Endothelial cell of umbilical vein (primary cell): ENCODE results near the gene SDK2. TPM values are rescaled to one million over a fixed set of nuclear protein-coding genes. Genes with fewer than 3 reads are reported as not detected.

ENCODE experiments used
- BruUV-seq: library from RNA; stranded (reverse); fragments of 400-500 nt; replicated peaks from 2 replicates; lab custom pipeline; 2021; lab: Mats Ljungman, UMichigan
- CTCF ChIA-PET: fragments of 300-600, 350-600 bp; sonication (Branson Sonifier 250); formaldehyde crosslinking; loops from one replicate; lab custom pipeline; 2021; ENCODE audit warnings: antibody characterized with exemption, inconsistent platforms; lab: Charles Lee
- POLR2A ChIA-PET: fragments of 300-600, 350-600 bp; sonication (Branson Sonifier 250); formaldehyde crosslinking; loops from one replicate; lab custom pipeline; 2021; ENCODE audit warnings: antibody characterized with exemption, inconsistent platforms; lab: Charles Lee
- DNase-seq: peaks from one replicate; pipeline ENCODE4 v3.0.0-alpha.2; 2011; ENCODE audit warnings: low read depth, low spot score
- FAIRE-seq: peaks from 2 replicates; lab custom pipeline; 2011; peaks lifted over from hg19 to GRCh38; lab: Jason Lieb, UNC
- H2AFZ ChIP-seq: 2 replicates; pipeline ENCODE4 v1.6.0; 2012; ENCODE audit warnings: low read depth, low read length, control low read depth, inconsistent platforms
- H3K27ac ChIP-seq: 2 replicates; pipeline ENCODE4 v1.5.1; 2011; ENCODE audit warnings: low read depth, mild to moderate bottlenecking, control low read depth, low read length, moderate library complexity; ENCODE audit not compliant: insufficient read depth
- H3K27me3 ChIP-seq, 2 experiments: 2 replicates each; pipeline versions ENCODE4 v1.6.0 to v1.6.1; 2011; ENCODE audit warnings: low read length in 2 of 2, mixed read lengths in 1 of 2; ENCODE audit not compliant: control insufficient read depth in 2 of 2, insufficient read depth in 2 of 2
- H3K36me3 ChIP-seq, 2 experiments: 2 replicates in 1 of 2; 3 replicates in 1 of 2; pipeline ENCODE4 v1.5.1; 2011; ENCODE audit warnings: low read length in 2 of 2, mild to moderate bottlenecking in 1 of 2, moderate library complexity in 1 of 2; ENCODE audit not compliant: control insufficient read depth in 2 of 2, insufficient read depth in 2 of 2; ENCODE audit errors: extremely low read depth in 1 of 2
- H3K4me1 ChIP-seq: 3 replicates; pipeline ENCODE4 v1.5.1; 2011; ENCODE audit warnings: mild to moderate bottlenecking, low read length; ENCODE audit not compliant: control insufficient read depth, insufficient read depth; ENCODE audit errors: extremely low read depth
- H3K4me2 ChIP-seq: 2 replicates; pipeline ENCODE4 v1.6.1; 2011; ENCODE audit warnings: low read length, control low read depth, mixed read lengths; ENCODE audit not compliant: insufficient read depth
- H3K4me3 ChIP-seq, 3 experiments: fragments of 200-600 bp in 1 of 3; sonication (generic), shearing (Covaris generic) in 1 of 3; replicated peaks in 1 of 3; 2 replicates each; pipeline ENCODE4 v1.5.1; 2011 to 2016; ENCODE audit warnings: control low read depth in 3 of 3, low read length in 3 of 3, mild to moderate bottlenecking in 2 of 3, inconsistent platforms in 1 of 3, low read depth in 1 of 3, moderate library complexity in 1 of 3; ENCODE audit not compliant: insufficient read depth in 1 of 3
- H3K79me2 ChIP-seq: 2 replicates; pipeline ENCODE4 v1.6.0; 2012; ENCODE audit warnings: low read length, inconsistent platforms; ENCODE audit not compliant: control insufficient read depth, insufficient read depth
- H3K9ac ChIP-seq: replicated peaks from 2 replicates; pipeline ENCODE3; 2011; ENCODE audit warnings: low read length, control low read depth; ENCODE audit not compliant: insufficient read depth; ENCODE audit errors: extremely low read depth
- H3K9me1 ChIP-seq: replicated peaks from 3 replicates; pipeline ENCODE4 v1.6.0; 2011; ENCODE audit warnings: mild to moderate bottlenecking, low read length; ENCODE audit not compliant: control insufficient read depth, insufficient read depth; ENCODE audit errors: extremely low read depth
- H3K9me3 ChIP-seq: replicated peaks from 2 replicates; pipeline ENCODE4 v1.5.1; 2012; ENCODE audit warnings: low read length, inconsistent platforms; ENCODE audit not compliant: control insufficient read depth, insufficient read depth
- H4K20me1 ChIP-seq: replicated peaks from 2 replicates; pipeline ENCODE3; 2011; ENCODE audit warnings: mild to moderate bottlenecking, low read length; ENCODE audit not compliant: control insufficient read depth, insufficient read depth; ENCODE audit errors: extremely low read depth
- EZH2 ChIP-seq: IDR thresholded peaks from 2 replicates; pipeline ENCODE4 v1.6.1; 2012; ENCODE audit warnings: borderline replicate concordance, low read depth, mild to moderate bottlenecking, moderate library complexity, low read length, inconsistent platforms; ENCODE audit not compliant: severe bottlenecking
- FOS ChIP-seq: IDR thresholded peaks from 2 replicates; pipeline ENCODE4 v1.6.1; 2011; ENCODE audit warnings: mild to moderate bottlenecking, low read length, moderate library complexity, borderline replicate concordance; ENCODE audit not compliant: insufficient read depth
- GATA2 ChIP-seq: IDR thresholded peaks from 2 replicates; pipeline ENCODE4 v1.7.0; 2011; ENCODE audit warnings: low read depth, mild to moderate bottlenecking, moderate library complexity, mixed read lengths, low read length; ENCODE audit not compliant: insufficient read length, insufficient read depth
- JUN ChIP-seq: IDR thresholded peaks from 2 replicates; pipeline ENCODE4 v1.6.1; 2011; ENCODE audit warnings: borderline replicate concordance, low read depth; ENCODE audit not compliant: insufficient read length, insufficient read depth
- MYC ChIP-seq: IDR thresholded peaks from one replicate; pipeline ENCODE4 v1.6.1; 2011; ENCODE audit warnings: mild to moderate bottlenecking, low read depth, low read length
- POLR2A ChIP-seq: IDR thresholded peaks from 2 replicates; pipeline ENCODE4 v1.6.1; 2012; ENCODE audit warnings: low read depth, mild to moderate bottlenecking, control low read depth, low read length
- POLR2AphosphoS5 ChIP-seq: IDR thresholded peaks from 2 replicates; pipeline ENCODE4 v1.6.1; 2012; ENCODE audit warnings: low read depth, mild to moderate bottlenecking, control low read depth, low read length, moderate library complexity; ENCODE audit not compliant: insufficient read depth
- dilution Hi-C: fragments of 300-500 bp; cut with MboI; formaldehyde crosslinking; loops from one replicate; pipeline ENCODE4 v1.15.0; 2019; ENCODE audit warnings: low sequenced_read_pairs; ENCODE audit not compliant: extremely low pct_ligation_motif_present
- intact Hi-C: fragments of 100-400 bp; cut with micrococcal nuclease; formaldehyde crosslinking; loops from one replicate; pipeline ENCODE4 v1.10.0; 2022
- polyA plus RNA-seq, 4 experiments: library from polyadenylated mRNA; depleted of rRNA in 3 of 4; stranded (reverse) in 3 of 4; unstranded in 1 of 4; fragments of >200 nt; gene quantifications; 2 replicates each; pipeline versions ENCODE4 v1.2.1 to v1.2.3, GENCODE V29; 2011 to 2012; ENCODE audit warnings: missing spikeins in 1 of 4
- total RNA-seq: library from RNA; stranded (reverse); gene quantifications from 2 replicates; pipeline ENCODE4 v1.2.3, GENCODE V29; 2021
- TF ChIP-seq, protein P1 (sequence below), 2 donors: IDR thresholded peaks; 1 replicate in 1 of 2; 2 replicates in 1 of 2; pipeline ENCODE4 v1.5.1; 2011; ENCODE audit warnings: low read length in 2 of 2, mild to moderate bottlenecking in 2 of 2, moderate library complexity in 2 of 2, control low read depth in 1 of 2, inconsistent platforms in 1 of 2, low read depth in 1 of 2; ENCODE audit not compliant: insufficient read depth in 1 of 2; ENCODE audit errors: extremely low read depth in 1 of 2
- TF ChIP-seq, protein P2 (sequence below): IDR thresholded peaks from 2 replicates; pipeline ENCODE4 v1.6.1; 2011; ENCODE audit not compliant: insufficient read depth, insufficient read length

Gene SDK2
- total and polyA plus RNA-seq, 2 donors (not counting 3 experiments of a cell fraction or from before 2014, with no cell fraction given): not detected

DNA sequence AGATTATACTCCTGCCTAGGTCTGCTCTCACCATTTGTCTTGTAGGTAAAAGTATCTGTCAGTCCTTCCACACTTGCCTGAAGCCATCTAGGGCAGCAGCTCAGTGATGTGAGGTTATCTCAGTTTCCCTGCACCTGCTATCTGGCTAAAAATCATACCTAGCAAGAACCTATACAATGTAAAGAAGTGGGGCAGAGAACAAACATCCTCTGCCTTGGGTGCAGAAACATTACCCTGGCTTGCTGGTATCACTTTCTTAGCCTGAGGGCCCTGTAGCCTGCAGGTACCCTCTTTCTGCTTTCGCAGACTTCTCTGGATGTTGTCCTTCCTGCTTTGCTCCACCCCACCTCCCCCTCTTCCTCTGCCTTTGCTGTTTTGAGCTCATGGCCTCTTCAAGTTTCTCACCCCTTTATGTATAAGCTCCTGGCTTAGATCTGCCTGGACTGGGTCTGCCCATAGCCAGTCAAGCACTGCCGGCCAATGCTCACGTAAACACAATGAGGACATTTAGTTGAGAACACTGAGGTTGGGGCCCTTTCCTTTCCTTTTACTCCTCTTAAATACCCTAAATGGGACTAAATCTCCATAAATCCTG, 8.7 kb upstream of the SDK2 start:
- H3K9me1 ChIP-seq: no peaks in the 10 kb centered on the region
- no peak overlapping the region for H3K4me2 ChIP-seq
- H3K4me3 ChIP-seq: no peak overlapping the region
- ChIA-PET CTCF (no interaction called here), POLR2A (no interaction called here)
- H3K27me3 ChIP-seq: no peaks in the 10 kb centered on the region
- TF ChIP-seq JUN: no peak
- TF ChIP-seq MYC: no peak
- TF ChIP-seq EZH2: no peak
- no peak for TF ChIP-seq POLR2AphosphoS5
- TF ChIP-seq, protein P1, sequence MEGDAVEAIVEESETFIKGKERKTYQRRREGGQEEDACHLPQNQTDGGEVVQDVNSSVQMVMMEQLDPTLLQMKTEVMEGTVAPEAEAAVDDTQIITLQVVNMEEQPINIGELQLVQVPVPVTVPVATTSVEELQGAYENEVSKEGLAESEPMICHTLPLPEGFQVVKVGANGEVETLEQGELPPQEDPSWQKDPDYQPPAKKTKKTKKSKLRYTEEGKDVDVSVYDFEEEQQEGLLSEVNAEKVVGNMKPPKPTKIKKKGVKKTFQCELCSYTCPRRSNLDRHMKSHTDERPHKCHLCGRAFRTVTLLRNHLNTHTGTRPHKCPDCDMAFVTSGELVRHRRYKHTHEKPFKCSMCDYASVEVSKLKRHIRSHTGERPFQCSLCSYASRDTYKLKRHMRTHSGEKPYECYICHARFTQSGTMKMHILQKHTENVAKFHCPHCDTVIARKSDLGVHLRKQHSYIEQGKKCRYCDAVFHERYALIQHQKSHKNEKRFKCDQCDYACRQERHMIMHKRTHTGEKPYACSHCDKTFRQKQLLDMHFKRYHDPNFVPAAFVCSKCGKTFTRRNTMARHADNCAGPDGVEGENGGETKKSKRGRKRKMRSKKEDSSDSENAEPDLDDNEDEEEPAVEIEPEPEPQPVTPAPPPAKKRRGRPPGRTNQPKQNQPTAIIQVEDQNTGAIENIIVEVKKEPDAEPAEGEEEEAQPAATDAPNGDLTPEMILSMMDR (IDR thresholded peaks at IDR 0.05; ENCODE audit: extremely low read depth in 1 of 2, insufficient read depth in 1 of 2, low read depth in 1 of 2, low read length in 2 of 2): no peak
- no peak for TF ChIP-seq FOS
- TF ChIP-seq POLR2A: no peak
- no peak for TF ChIP-seq GATA2
- TF ChIP-seq, protein P2, sequence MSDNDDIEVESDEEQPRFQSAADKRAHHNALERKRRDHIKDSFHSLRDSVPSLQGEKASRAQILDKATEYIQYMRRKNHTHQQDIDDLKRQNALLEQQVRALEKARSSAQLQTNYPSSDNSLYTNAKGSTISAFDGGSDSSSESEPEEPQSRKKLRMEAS: no peak
- no peak for DNase-seq
- no peaks in the 10 kb centered on the region for H3K4me1 ChIP-seq
- no peaks in the 10 kb centered on the region for H3K36me3 ChIP-seq
- dilution Hi-C loops (no loop called here), intact Hi-C loops (no loop called here)
- no peak overlapping the region for H3K27ac ChIP-seq
- no TSS peak for BruUV-seq
- H3K79me2 ChIP-seq: no peaks in the 10 kb centered on the region
- no peak for FAIRE-seq
- H3K9me3 ChIP-seq: no peaks in the 10 kb centered on the region
- H4K20me1 ChIP-seq: no peaks in the 10 kb centered on the region
- H3K9ac ChIP-seq: no peak overlapping the region
- H2AFZ ChIP-seq: no peak overlapping the region
